ENCODE results near the gene WDR81.
"Not testable (repeated sequence)": the region's sequence is repeated elsewhere in the genome, so short reads cannot be mapped to it uniquely, and the experiment has no call there.

WDR81 gene

GRCh38 chr17:1724351-1724868, at the start of gene WDR81:
WDR81 (plus strand) TSS chr17:1724704; CDS start chr17:1724960, 256 bp downstream.
- DNase-seq = peak; percentile 77

GRCh38 chr17:1676401-1676800, 48.1 kb upstream of the WDR81 start:
- DNase-seq = no peak

GRCh38 chr17:1683459-1683858, 41.0 kb upstream of the WDR81 start:
- DNase-seq = no peak

- peak; percentile 97 for DNase-seq
These were observed 39.9 kb upstream of the WDR81 start, which contains the start of gene PRPF8 for GRCh38 chr17:1684378-1685189. PRPF8 (minus strand) TSS chr17:1684867; CDS start chr17:1684571, 296 bp downstream.

- no peak for DNase-seq
These were observed 38.4 kb upstream of the WDR81 start for GRCh38 chr17:1686086-1686485.

- not testable (repeated sequence) for DNase-seq
These were observed 36.1 kb upstream of the WDR81 start for GRCh38 chr17:1688405-1688804.

- no peak for DNase-seq
These were observed 33.8 kb upstream of the WDR81 start for GRCh38 chr17:1690544-1691221.

GRCh38 chr17:1693339-1693738, 31.2 kb upstream of the WDR81 start:
- no peak for DNase-seq

- no peak for DNase-seq
These were observed 29.1 kb upstream of the WDR81 start for GRCh38 chr17:1695365-1695764.

- DNase-seq = no peak
These were observed 26.8 kb upstream of the WDR81 start for GRCh38 chr17:1697681-1698080.

GRCh38 chr17:1699891-1700290, 24.6 kb upstream of the WDR81 start:
- not testable (repeated sequence) for DNase-seq

GRCh38 chr17:1703063-1703462, 21.4 kb upstream of the WDR81 start:
- no peak for DNase-seq

- DNase-seq = no peak
These were observed 19.5 kb upstream of the WDR81 start for GRCh38 chr17:1705004-1705403.

- DNase-seq = no peak
These were observed 17.4 kb upstream of the WDR81 start for GRCh38 chr17:1707107-1707506.

- DNase-seq = not testable (repeated sequence)
These were observed 15.6 kb upstream of the WDR81 start for GRCh38 chr17:1708791-1709346.

GRCh38 chr17:1709403-1709951, 15.0 kb upstream of the WDR81 start:
- no peak for DNase-seq

GRCh38 chr17:1709971-1710806, 14.3 kb upstream of the WDR81 start, which contains the start of gene TLCD2:
TLCD2 (minus strand) TSS chr17:1710377; CDS start chr17:1710242, 135 bp downstream.
- DNase-seq = no peak

- no peak for DNase-seq
These were observed 13.5 kb upstream of the WDR81 start for GRCh38 chr17:1710807-1711553.

GRCh38 chr17:1711804-1712203, 12.7 kb upstream of the WDR81 start:
- DNase-seq = no peak

GRCh38 chr17:1712271-1712670, 12.2 kb upstream of the WDR81 start:
- no peak for DNase-seq

GRCh38 chr17:1713160-1713877, 11.2 kb upstream of the WDR81 start:
- DNase-seq = no peak
